Measurements from ENCODE around the gene KDM6A. TPM values are rescaled to one million over a fixed set of nuclear protein-coding genes. Genes with fewer than 3 reads are reported as not detected.
"Not testable (repeated sequence)": the region's sequence is repeated elsewhere in the genome, so short reads cannot be mapped to it uniquely, and the experiment has no call there.

Gene KDM6A
- total RNA-seq, 1 experiment from 2014 or later: 7.5 TPM

- DNase-seq (ENCODE audit: low read depth): no peak
Measured at GRCh38 chrX:44889824-44890223, 16.8 kb downstream of the KDM6A start.

DNA sequence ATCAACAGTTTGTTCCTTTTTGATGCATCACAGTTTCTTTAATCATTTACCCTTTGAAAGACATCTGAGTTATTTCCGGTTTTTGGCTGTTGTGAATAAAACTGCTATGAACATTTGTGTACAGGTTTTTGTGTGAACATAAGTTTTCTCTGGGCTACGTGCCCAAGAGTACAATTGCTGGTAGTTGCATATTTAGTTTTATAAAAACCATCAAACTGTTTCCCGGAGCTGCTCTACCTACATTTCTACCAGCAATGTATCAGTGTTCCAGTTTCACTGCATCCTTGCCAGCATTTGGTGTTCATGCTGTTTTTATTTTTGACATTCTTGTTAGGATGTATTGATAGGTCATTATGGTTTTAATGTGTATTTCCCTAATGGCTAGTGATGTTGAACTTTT lies 17.3 kb downstream of the KDM6A start:
- DNase-seq (ENCODE audit: low read depth): no peak

DNA sequence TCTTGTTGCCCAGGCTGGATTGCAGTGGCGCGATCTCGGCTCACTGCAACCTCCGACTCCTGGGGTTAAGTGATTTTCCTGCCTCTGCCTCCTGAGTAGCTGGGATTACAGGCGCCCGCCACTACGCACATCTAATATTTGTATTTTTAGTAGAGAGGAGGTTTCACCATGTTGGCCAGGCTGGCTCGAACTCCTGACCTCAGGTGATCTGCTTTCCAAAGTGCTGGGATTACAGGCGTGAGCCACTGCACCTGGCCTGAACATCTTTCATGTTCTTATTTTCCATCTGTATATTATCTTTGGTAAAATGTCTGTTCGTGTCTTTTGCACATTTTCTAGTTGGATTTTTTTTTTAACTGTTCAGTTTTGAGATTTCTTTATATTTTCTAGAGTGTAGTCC lies 17.7 kb downstream of the KDM6A start:
- DNase-seq (ENCODE audit: low read depth): not testable (repeated sequence)

DNA sequence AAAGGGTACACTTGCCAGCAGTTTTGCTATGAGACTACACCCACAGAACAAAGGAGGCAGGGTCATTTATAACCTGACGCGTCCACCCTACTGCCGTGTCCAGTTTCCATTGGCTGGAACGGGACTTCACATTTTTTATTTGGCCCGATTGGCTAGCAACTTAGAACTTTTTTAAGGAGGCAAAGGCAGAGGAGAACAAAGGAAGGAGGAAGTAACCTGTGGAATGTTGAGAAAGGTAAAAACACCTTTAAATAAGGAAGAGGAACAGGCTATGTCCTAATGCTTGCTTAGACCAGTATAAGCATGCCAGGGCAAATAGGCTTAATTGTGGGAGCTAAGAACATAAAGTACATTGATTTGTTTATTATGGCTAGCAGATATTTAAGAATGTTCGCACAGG lies 18.7 kb downstream of the KDM6A start:
- DNase-seq (ENCODE audit: low read depth): no peak

- DNase-seq (ENCODE audit: low read depth): no peak
Measured at GRCh38 chrX:44896876-44897186, 23.8 kb downstream of the KDM6A start.

DNA sequence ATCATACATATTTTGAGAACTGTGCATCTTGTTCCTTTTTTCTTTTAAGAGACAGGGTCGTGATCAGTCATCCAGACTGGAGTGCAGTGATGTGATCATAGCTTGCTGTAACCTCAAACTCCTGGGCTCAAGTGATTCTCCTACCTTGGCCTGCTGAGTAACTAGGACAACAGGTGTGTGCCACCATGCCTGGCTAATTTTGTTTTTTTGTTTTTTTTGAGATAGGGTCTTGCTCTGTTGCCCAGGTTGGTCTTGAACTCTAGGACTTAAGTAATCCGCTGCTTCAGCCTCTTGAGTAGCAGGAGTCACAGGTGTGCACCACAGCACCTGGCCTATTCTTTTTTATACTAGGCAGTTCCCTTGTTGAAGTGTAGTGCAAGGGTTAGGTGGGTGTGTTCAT lies 24.6 kb downstream of the KDM6A start:
- no peak for DNase-seq (ENCODE audit: low read depth)

DNA sequence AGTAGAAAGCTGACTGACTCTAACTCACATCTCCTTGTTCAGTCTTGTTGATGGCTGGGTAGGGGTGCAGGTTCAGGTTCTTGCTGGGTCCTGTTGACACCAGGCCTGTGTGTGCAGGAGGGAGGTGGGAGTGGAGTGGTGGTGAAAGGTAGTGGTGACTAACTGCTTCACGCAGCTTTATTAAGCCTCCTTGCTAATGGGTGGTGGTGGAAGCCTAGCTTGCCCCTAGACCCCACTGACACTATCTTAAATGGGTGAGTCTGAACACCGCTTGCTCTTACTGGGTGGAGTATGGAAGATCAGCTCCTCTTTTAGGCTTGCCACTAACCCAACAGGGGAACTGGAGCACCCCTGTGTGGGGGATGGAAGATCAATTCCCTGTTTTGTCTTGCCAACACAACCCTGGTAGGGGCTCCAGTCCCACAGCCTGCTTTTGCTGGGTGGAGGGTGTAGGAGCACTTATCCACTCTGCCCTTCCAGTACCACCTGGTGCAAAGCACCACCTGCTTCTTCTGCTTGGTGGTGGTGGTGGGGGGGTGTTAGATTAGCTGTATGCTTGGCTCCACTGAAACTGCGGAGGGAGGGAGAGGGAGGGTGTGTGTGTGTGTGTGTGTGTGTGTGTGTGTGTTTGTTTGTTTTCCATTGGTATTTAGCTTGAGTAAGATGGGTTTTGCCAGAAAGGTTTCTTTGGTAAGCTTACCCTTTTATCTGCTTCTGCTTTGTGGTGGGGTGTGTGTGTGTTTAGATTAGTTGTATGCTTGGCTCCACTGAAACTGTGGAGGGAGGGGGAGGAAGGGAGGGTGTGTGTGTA lies 25.6 kb downstream of the KDM6A start:
- DNase-seq (ENCODE audit: low read depth): no peak

- DNase-seq (ENCODE audit: low read depth): no peak
Measured at GRCh38 chrX:44899946-44900345, 27.0 kb downstream of the KDM6A start.

GRCh38 chrX:44903107-44903506 lies 30.1 kb downstream of the KDM6A start:
- peak; percentile 41 for DNase-seq (ENCODE audit: low read depth)

GRCh38 chrX:44903830-44904530 lies 31.0 kb downstream of the KDM6A start:
- DNase-seq (ENCODE audit: low read depth): no peak

DNA sequence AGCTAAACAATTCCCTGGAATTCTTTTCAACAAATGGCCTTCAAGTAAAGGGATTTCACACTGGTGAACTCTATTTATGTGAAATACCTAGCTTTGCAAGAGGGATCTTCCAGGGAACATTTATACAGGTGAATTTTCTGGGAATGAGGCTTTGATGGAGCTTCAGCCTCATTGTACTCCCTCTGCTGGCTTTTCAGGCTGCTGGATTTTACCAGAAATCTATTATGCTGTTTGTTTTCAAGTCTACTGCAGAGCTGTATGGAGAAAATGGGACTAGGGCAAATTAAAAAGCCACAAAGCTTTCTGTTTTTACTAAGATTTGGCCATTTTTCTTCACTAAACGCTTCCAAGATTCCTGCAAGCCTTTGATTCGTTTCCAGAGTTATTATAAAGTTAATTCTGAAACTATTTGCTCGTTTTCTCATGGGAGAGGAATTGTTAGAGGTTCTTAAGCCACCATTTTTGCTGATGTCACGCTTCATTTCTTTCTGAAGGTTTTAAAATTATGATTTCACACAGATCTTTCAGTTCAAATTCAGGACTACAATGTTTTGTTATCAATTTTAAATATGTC lies 31.6 kb downstream of the KDM6A start:
- DNase-seq (ENCODE audit: low read depth): no peak

DNA sequence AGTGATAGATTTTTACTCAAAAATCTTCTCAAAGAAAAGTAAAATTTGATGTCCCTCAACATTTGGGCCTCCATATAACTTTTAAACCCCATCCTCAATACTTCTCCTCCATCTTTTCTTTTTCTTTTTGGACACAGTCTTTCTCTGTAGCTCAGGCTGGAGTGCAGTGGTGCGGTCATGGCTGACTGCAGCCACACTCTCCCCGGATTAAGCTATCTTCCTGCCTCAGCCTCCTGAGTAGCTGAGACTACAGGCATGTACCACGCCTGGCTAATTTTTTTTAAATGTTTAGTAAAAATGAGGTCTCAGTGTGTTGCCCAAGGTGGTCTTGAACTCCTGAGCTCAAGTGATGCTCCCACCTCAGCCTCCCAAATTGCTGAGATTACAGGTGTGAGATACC lies 33.1 kb downstream of the KDM6A start:
- DNase-seq (ENCODE audit: low read depth): no peak

DNA sequence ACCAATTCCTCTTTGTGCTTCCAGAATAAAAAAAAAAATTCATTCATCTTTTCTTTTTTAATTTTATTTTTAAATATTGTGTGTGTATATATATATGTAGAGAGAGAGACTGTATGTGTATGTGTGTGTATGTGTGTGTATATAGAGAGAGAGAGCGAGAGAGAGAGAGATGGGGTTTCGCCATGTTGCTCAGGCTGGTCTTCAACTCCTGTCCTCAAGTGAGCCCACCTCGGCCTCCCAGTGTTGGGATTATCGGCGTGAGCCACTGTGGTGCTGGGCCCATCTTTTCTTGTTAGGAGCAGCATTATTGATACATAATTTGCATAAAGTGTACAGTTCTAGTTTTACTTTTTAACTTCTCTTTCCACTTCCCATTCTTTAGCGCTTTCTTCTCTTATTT lies 33.6 kb downstream of the KDM6A start:
- no peak for DNase-seq (ENCODE audit: low read depth)

DNA sequence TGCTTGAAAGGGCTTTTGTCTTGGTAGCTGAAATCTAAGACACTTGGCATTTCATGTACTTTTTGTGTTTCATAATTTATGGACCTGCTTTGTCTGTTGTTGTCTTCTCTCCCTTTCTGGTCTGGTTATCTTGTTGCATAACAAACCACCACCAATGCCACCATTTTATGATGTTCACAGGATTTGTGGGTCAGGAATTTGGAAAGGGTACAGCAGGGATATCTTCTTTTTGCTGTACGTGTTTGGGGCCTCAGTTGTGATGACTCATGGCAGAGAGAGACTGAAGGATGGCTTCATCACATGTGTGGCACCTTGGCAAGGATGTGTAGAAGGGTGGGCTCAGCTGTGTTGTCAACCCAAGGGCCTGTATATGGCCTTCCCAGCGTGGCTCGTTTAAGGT lies 35.2 kb downstream of the KDM6A start:
- DNase-seq (ENCODE audit: low read depth): peak; percentile 3

- DNase-seq (ENCODE audit: low read depth): no peak
Measured at GRCh38 chrX:44908827-44909226, 35.8 kb downstream of the KDM6A start.

GRCh38 chrX:44910508-44910907 lies 37.5 kb downstream of the KDM6A start:
- DNase-seq (ENCODE audit: low read depth): not testable (repeated sequence)

- not testable (repeated sequence) for DNase-seq (ENCODE audit: low read depth)
Measured at GRCh38 chrX:44911074-44911600, 38.1 kb downstream of the KDM6A start.

GRCh38 chrX:44913656-44914531 lies 40.9 kb downstream of the KDM6A start:
- DNase-seq (ENCODE audit: low read depth): no peak

- DNase-seq (ENCODE audit: low read depth): no peak
Measured at GRCh38 chrX:44914532-44915198, 41.7 kb downstream of the KDM6A start.

DNA sequence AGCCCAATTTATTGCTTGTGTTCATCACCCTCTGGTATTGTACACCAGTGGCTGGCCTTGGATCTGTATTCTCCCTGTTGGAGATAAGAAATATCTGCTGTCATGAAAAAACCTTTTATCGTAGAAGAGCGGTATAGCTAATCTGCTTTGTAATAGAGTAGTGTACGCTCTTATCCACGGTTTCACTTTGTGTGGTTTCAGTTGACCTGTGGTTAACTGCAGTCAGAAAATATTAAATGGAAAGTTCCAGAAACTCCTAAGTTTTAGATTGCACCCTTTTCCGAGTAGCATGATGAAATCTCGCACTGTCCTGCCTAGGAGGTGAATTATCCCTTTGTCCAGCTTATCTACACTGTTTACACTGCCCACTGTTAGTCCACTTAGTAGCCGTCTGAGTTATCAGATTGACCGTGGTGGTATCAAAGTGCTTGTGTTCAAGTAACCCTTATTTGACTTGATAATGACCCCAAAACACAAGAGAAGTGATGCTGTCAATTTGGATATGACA lies 42.4 kb downstream of the KDM6A start:
- DNase-seq (ENCODE audit: low read depth): no peak

- DNase-seq (ENCODE audit: low read depth): no peak
Measured at GRCh38 chrX:44918722-44919121, 45.7 kb downstream of the KDM6A start.
